B cell (primary cell): Measurements from ENCODE around the gene ADAMTS5.

Experiments used
- CTCF ChIP-seq: fragments of 200-600 bp; IDR thresholded peaks from one replicate; pipeline ENCODE4 v1.8.0; 2022; ENCODE audit warnings: antibody characterized with exemption, mild to moderate bottlenecking
- EZH2 ChIP-seq: IDR thresholded peaks from 2 replicates; pipeline ENCODE4 v1.6.1; 2012; ENCODE audit warnings: borderline replicate concordance, low read depth, mild to moderate bottlenecking, moderate library complexity, low read length; ENCODE audit not compliant: insufficient read depth, poor library complexity, severe bottlenecking

- TF ChIP-seq CTCF (no peak), EZH2 (no peak)
Observed at GRCh38 chr21:26888256-26888655, 78.6 kb downstream of the ADAMTS5 start.
